ENCODE results near the gene CITED1. TPM values are rescaled to one million over a fixed set of nuclear protein-coding genes. Genes with fewer than 3 reads are reported as not detected.

Gene CITED1
- total RNA-seq, 2 experiments from 2014 or later: not detected

DNA sequence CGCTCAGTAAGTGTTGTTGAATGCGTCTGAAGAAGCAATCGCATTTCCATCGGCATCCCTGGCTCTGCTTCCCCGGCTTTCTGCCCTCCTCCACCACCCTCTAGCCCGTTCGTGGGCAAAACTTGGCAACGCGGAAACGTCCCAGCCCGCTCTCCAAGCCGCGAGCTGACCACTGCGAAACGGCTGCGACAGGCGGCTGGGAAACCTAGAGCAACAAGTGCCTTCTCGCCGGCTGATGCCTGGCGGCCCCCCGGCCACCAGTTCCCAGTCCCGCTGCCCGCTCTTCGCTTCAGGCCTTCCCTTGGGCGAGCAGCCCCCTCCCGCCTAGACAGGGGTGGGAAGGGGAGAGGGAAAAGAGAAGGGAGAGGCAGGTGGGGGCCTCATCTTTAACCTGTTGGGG is 837 bp downstream of the CITED1 start:
- no peaks in the 10 kb centered on the region for H3K36me3 Mint-ChIP-seq (ENCODE audit: low read depth)
- peaks cover 26% of the 10 kb centered on the region for H3K4me1 Mint-ChIP-seq
- CTCF ChIA-PET: no interaction called here
- no peak for DNase-seq
- no peaks in the 10 kb centered on the region for H3K9me3 Mint-ChIP-seq
- H3K4me3 Mint-ChIP-seq: peak overlapping the region; percentile 17
- no peak overlapping the region for H3K27ac Mint-ChIP-seq
- POLR2A ChIA-PET: no interaction called here
- H3K27me3 Mint-ChIP-seq: peaks cover 66% of the 10 kb centered on the region

DNA sequence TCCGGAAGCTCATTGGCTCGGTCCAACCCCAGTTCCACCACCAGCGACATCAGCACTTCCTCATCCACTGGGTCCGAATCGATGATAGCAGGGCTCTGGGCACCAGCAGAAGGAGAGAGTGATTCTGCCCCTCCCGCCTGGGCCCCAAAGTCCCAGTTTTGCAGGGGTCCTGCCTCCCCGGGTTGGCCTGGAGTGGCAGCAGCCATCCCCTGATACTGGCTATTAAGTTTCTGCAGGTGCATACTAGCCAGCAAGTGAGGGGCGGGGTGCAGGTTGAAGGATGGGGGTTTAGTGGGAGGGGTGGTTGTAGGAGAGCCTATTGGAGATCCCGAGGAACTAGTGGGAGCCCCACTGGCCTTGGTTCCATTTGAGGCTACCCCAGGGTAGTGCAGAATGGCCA is 3.9 kb downstream of the CITED1 start:
- no peak overlapping the region for H3K27ac Mint-ChIP-seq
- DNase-seq: no peak
- peaks cover 52% of the 10 kb centered on the region for H3K27me3 Mint-ChIP-seq
- no peak overlapping the region for H3K4me3 Mint-ChIP-seq
- H3K4me1 Mint-ChIP-seq: peaks cover 13% of the 10 kb centered on the region
- no peaks in the 10 kb centered on the region for H3K36me3 Mint-ChIP-seq (ENCODE audit: low read depth)
- ChIA-PET CTCF (no interaction called here), POLR2A (no interaction called here)
- no peaks in the 10 kb centered on the region for H3K9me3 Mint-ChIP-seq

DNA sequence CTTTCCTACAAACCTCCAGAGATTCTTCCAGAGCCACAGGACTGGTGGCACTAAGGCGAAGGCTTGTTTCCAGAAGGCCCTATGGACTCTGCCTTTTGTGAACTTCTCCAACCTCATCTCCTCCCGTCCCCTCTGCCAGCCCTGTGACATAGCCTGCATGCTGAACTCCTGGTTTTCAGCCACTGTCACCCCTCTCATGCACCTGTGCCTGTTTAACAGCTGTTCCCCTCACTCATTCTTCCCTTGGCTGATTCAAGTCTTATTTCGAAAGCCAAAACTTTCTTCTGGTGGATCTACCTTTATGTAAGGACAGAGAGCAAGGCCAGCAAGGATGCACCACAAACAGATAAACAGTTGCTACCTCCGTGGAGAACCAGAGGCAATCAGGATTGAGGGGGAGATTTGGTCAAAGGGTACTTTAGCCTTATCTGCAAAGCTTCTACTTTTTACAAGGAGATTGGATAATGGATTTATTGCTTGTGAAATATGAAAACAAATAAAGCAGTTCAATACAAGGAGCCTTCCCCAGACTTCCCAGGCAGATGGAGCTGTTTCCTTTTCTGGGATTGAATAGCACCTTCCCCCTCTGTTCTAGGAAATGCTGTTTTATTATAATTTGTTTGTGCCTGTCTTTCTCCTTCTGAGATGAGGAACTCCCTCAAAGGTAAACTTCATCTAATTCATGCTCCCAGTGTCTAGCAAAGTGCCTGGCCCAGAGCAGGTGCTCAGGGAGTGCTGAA is 5.7 kb downstream of the CITED1 start:
- Mint-ChIP-seq H3K9me3 (no peaks in the 10 kb centered on the region), H3K4me3 (no peak overlapping the region), H3K4me1 (peaks cover 7% of the 10 kb centered on the region), H3K27ac (no peak overlapping the region), H3K27me3 (peaks cover 53% of the 10 kb centered on the region), H3K36me3 (ENCODE audit: low read depth) (no peaks in the 10 kb centered on the region)
- CTCF ChIA-PET: no interaction called here
- POLR2A ChIA-PET: no interaction called here
- DNase-seq: no peak

DNA sequence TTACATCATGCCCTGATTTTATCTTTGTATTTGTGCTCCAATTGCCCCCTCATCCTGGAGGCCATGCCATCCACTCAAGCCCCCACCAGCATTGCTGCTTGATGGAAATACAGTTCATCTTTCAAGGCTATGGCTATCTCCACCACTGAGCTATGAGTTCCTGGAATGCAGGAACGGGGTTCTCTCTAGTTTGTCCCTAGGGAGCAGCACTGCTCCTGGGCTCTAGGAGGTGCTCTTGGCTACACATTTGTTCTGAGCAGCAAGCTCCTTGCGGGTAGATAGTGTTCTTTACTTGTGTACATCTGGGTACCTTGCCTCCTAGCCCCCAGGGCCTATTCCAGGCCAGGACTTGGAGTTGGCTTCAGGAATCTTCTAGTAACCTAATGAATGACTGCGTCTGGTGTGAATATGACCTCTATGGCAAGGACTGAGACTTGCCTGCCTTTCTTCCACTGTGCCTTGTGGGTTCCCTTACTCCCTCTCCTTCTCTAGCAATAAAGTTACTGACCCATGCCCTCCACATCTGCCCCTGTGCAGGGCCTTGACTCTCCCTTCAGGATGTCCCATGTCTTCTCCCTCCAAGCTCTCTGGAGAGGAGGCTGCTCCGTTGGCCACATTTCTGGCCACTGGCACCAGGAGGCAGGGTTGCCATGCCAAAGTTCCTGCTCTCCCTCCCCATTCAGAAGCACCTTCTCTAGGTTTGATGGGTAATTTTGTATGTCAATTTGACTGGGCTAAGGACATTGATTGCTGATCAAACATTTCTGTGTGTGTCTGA is 7.6 kb downstream of the CITED1 start:
- CTCF ChIA-PET: interaction anchor here (0.7 to 1.1 kb wide), 2 partner anchors 21 to 415 kb away, joined by 3 to 5 read pairs; partner anchors contain the start of gene RPS4X
- peaks cover 41% of the 10 kb centered on the region for H3K27me3 Mint-ChIP-seq

DNA sequence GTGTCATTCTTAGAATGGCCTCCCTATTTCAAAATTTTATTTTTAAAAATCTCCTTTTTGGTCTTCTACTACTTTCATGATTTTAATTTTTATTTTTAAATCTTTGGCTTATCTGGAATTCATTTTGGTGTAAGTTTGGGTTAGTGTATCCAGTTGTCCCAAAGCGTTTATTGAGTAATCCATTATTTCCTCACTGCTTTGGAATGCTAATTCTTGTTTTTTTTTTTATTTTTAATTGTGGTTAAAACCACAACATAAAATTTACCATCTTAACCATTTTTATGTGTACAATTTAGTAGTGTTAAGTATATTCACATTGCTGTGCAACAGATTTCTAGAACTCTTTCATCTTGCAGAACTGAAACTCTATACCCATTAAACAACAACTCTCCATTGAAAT is 8.7 kb downstream of the CITED1 start:
- no peak overlapping the region for H3K4me3 Mint-ChIP-seq
- no peaks in the 10 kb centered on the region for H3K9me3 Mint-ChIP-seq
- no peak for DNase-seq
- no peaks in the 10 kb centered on the region for H3K36me3 Mint-ChIP-seq (ENCODE audit: low read depth)
- POLR2A ChIA-PET: no interaction called here
- H3K27ac Mint-ChIP-seq: no peak overlapping the region
- no peaks in the 10 kb centered on the region for H3K4me1 Mint-ChIP-seq
- CTCF ChIA-PET: no interaction called here
- H3K27me3 Mint-ChIP-seq: peaks cover 39% of the 10 kb centered on the region

More for the DNA sequence above, 7.6 kb downstream of the CITED1 start:
- POLR2A ChIA-PET: no interaction called here
- H3K4me1 Mint-ChIP-seq: no peaks in the 10 kb centered on the region
- no peaks in the 10 kb centered on the region for H3K36me3 Mint-ChIP-seq (ENCODE audit: low read depth)
- H3K9me3 Mint-ChIP-seq: no peaks in the 10 kb centered on the region
- H3K27ac Mint-ChIP-seq: no peak overlapping the region
- no peak overlapping the region for H3K4me3 Mint-ChIP-seq
- DNase-seq: no peak

DNA sequence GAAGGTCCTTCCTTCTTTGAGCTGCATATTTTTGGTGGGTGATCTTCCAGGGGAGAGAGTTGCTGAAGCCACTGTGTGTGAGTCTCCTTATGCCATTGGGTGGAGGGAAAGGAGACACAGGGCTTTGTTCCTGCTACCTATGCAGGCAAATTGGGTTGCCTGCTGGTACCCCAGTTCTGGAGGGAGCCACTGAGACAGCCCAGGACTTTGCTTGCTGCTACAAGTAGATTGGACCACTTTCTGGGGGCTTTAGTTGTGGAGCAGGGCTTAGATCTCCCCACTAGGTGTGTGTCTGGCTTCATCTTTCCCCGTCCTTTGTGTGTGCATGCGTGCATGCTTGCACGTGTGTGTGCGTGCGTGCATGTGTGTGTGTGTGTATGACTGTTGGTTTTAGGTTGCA is 10.0 kb downstream of the CITED1 start:
- ChIA-PET POLR2A (no interaction called here), CTCF (no interaction called here)
- peaks cover 36% of the 10 kb centered on the region for H3K27me3 Mint-ChIP-seq
- no peaks in the 10 kb centered on the region for H3K4me1 Mint-ChIP-seq
- H3K4me3 Mint-ChIP-seq: no peak overlapping the region
- no peak overlapping the region for H3K27ac Mint-ChIP-seq
- no peaks in the 10 kb centered on the region for H3K36me3 Mint-ChIP-seq (ENCODE audit: low read depth)
- H3K9me3 Mint-ChIP-seq: no peaks in the 10 kb centered on the region
- no peak for DNase-seq

DNA sequence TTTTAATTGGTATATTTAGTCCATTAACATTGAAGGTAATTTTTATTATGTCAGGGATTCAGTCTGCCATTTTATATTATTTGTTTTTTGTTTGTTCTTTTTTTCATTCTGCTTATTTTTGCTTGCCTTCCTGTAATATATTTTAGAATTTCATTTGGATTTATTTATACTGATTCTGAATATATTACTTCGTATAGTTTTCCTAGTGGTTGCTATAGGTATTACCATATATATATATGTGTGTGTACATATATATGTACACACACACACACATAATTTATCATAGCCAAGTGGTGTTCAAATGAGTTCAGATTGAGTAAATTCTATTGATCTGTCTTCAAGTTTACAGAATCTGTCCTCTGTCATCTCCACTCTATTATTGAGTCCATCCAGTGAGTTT is 11.2 kb downstream of the CITED1 start:
- Mint-ChIP-seq H3K4me1 (no peaks in the 10 kb centered on the region), H3K4me3 (no peak overlapping the region), H3K27ac (no peak overlapping the region), H3K9me3 (no peaks in the 10 kb centered on the region), H3K36me3 (ENCODE audit: low read depth) (no peaks in the 10 kb centered on the region), H3K27me3 (peaks cover 36% of the 10 kb centered on the region)
- ChIA-PET CTCF (no interaction called here), POLR2A (no interaction called here)
- no peak for DNase-seq

DNA sequence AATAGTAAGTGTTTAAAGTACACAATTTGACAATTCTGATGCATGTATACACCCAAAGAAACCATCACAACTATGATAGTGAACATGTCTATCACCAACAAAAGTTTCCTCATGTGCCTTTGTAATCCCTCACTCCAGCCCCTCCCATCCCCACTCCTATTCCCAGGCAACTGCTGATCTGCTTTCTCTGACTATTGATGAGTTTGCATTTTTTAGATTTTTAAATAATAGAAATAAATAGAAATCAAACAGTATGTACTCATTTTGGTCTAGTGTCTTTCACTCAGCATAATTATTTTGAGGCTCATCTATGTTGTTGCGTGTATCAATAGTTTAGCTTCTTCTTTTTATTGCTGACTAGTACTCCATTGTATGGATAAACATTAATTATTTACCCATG is 23.4 kb downstream of the CITED1 start:
- CTCF ChIA-PET: no interaction called here

DNA sequence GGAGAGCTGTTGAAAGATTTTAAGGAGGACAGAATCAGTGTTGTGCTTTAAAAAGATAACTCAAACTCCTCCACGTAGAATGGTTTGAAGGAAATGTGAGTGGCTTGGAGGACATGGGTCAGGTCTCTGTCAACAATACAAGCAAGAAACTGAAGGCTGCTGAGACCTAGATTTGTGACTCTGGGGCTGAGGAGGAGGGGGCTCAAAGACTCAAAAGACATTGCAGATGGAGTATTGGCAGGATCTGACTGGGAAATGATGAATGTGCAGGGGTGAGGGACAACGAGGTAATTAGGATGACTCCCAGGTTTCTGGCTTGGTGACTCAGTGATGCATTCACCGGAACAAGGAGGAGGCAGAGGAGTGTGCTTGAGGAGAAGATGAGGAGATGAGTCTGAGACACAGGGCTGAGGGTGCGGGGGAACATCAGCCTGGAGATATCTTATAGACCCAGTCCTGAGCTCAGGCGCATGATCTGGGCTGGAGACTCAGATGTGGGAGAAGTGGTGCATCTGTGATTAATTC is 25.3 kb downstream of the CITED1 start:
- H3K4me3 Mint-ChIP-seq: no peak overlapping the region
- H3K27ac Mint-ChIP-seq: no peak overlapping the region
- H3K9me3 Mint-ChIP-seq: no peaks in the 10 kb centered on the region
- DNase-seq: no peak
- peaks cover 8% of the 10 kb centered on the region for H3K36me3 Mint-ChIP-seq (ENCODE audit: low read depth)
- H3K27me3 Mint-ChIP-seq: peaks cover 15% of the 10 kb centered on the region
- ChIA-PET CTCF (interaction anchor here (1.0 kb wide), 1 partner anchor 13 kb away, joined by 3 read pairs; no protein-coding TSS in a partner anchor), POLR2A (no interaction called here)
- peaks cover 11% of the 10 kb centered on the region for H3K4me1 Mint-ChIP-seq

More for the DNA sequence above, 23.4 kb downstream of the CITED1 start:
- no peak overlapping the region for H3K27ac Mint-ChIP-seq
- peaks cover 8% of the 10 kb centered on the region for H3K4me1 Mint-ChIP-seq
- H3K27me3 Mint-ChIP-seq: peaks cover 15% of the 10 kb centered on the region
- DNase-seq: no peak
- H3K4me3 Mint-ChIP-seq: no peak overlapping the region
- no peaks in the 10 kb centered on the region for H3K9me3 Mint-ChIP-seq
- no peaks in the 10 kb centered on the region for H3K36me3 Mint-ChIP-seq (ENCODE audit: low read depth)
- POLR2A ChIA-PET: no interaction called here

DNA sequence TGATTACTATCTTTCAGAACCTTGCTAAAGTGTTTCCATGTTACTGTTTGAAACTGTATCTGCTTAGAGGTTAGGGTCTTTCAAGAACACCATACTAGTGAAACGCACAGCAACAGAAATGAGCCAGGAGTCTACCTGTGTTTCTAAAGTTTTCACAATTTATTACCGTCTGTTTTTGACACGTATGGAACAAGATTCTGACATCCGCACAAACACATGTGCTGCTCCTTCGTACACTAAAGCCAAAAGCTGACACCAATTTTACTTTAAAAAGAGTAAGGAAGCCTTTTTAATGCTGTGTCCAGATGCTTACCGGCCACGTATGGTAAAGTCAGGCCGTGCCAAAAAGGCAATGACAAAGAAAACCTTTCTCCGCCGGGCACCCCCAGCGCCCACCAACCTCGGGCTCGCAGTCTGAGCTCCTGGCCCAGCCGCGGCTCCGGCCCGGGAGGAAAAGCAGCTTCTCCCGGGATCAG is 29.2 kb downstream of the CITED1 start:
- DNase-seq: no peak
- H3K36me3 Mint-ChIP-seq (ENCODE audit: low read depth): peaks cover 47% of the 10 kb centered on the region
- peaks cover 48% of the 10 kb centered on the region for H3K4me1 Mint-ChIP-seq
- ChIA-PET POLR2A (interaction anchor here (1.0 to 2.5 kb wide), 17 partner anchors 8 to 1987 kb away, joined by 3 to 20 read pairs (median 5); partner anchors contain the start of genes CITED1, ERCC6L, HDAC8 and KIF4A), CTCF (interaction anchor here (0.8 to 2.9 kb wide), 13 partner anchors 8 to 258 kb away, joined by 3 to 21 read pairs (median 4); partner anchors contain the start of genes ERCC6L and PIN4)
- H3K27ac Mint-ChIP-seq: peak overlapping the region; percentile 83
- H3K4me3 Mint-ChIP-seq: peak overlapping the region; percentile 82
- peaks cover 15% of the 10 kb centered on the region for H3K27me3 Mint-ChIP-seq
- H3K9me3 Mint-ChIP-seq: no peaks in the 10 kb centered on the region

DNA sequence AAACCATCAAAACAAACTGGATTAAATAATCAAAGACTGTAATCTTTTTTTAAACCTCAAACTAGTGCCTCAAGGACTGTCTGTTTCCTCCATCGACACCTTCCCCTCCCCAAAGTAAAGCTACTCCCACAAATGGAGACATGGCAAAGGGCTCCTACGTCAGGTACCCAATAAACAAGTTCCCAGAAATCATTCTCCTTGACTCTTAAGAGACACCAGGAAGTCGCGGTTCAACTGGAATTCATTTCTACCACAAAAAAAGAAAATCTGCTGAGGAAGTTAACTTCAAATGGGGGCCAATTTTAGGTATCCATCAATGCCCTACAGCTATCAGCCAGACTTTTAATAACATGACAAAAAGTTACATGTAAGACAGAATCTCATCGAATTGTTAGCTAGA is 31.2 kb downstream of the CITED1 start:
- Mint-ChIP-seq H3K4me3 (peak overlapping the region; percentile 82), H3K4me1 (peaks cover 60% of the 10 kb centered on the region), H3K27me3 (peaks cover 6% of the 10 kb centered on the region), H3K27ac (peak overlapping the region; percentile 83), H3K9me3 (no peaks in the 10 kb centered on the region), H3K36me3 (ENCODE audit: low read depth) (peaks cover 55% of the 10 kb centered on the region)
- DNase-seq: no peak
- ChIA-PET POLR2A (interaction anchor here (0.8 kb wide), 1 partner anchor 36 kb away, joined by 3 read pairs; the partner anchor contains the start of gene ERCC6L), CTCF (no interaction called here)

DNA sequence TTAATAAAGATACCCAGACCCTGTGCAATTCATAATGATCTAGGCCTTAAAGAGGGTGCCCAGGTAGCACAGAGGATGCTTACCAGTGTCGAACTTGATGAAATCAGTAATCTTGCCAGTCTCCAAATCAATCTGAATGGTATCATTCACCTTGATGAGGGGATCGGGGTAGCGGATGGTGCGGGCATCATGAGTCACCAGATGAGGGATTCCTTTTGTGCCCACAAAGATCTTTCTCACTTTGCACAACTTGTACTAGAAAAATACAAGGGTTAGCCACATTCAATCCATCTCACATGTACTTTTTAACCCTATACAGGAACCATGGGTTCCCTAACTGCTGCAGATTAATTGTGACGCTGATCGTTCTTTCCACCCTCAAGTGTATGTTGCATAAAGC is 32.0 kb downstream of the CITED1 start:
- peak; percentile 19 for DNase-seq
- no peaks in the 10 kb centered on the region for H3K9me3 Mint-ChIP-seq
- H3K4me1 Mint-ChIP-seq: peaks cover 62% of the 10 kb centered on the region
- H3K36me3 Mint-ChIP-seq (ENCODE audit: low read depth): peaks cover 58% of the 10 kb centered on the region
- ChIA-PET POLR2A (no interaction called here), CTCF (interaction anchor here (1.5 kb wide), 1 partner anchor 29 kb away, joined by 5 read pairs; no protein-coding TSS in a partner anchor)
- H3K27me3 Mint-ChIP-seq: no peaks in the 10 kb centered on the region
- H3K4me3 Mint-ChIP-seq: peak overlapping the region; percentile 82
- H3K27ac Mint-ChIP-seq: peak overlapping the region; percentile 83

DNA sequence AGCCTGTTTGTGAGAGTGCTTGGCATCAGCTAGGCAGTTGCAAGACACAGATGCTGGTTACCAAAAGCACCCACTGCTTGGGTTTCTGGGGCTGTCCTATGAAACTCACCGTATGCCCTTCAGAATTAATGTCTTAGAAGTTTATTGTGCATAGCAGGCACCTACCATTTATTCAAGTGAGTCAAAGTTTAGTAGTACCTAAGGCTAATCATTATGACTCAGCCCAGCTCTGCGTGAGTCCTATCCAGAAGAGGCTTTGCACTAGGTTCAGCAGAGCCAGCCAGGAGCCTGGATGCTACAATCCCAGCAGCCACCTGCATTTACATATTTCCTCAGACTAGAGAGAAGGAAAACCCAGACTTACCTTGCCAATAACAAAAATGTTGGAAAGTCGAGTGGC is 32.8 kb downstream of the CITED1 start:
- ChIA-PET POLR2A (no interaction called here), CTCF (interaction anchor here (1.5 kb wide), 1 partner anchor 28 kb away, joined by 5 read pairs; no protein-coding TSS in a partner anchor)
- Mint-ChIP-seq H3K9me3 (no peaks in the 10 kb centered on the region), H3K36me3 (ENCODE audit: low read depth) (peaks cover 62% of the 10 kb centered on the region), H3K27me3 (no peaks in the 10 kb centered on the region), H3K27ac (peak overlapping the region; percentile 63), H3K4me1 (peaks cover 60% of the 10 kb centered on the region), H3K4me3 (no peak overlapping the region)
- no peak for DNase-seq

Measured in activated CD4-positive, alpha-beta memory T cell treated with anti-CD3 and anti-CD28 coated beads, Interleukin-2, amount 10 ng/mL, durations not matched to agents 7 days and 5 days (primary cell).